GM12878 (cell line): ENCODE results near the gene PRSS57.

Experiments used
- BHLHE40 ChIP-seq, 2 experiments: fragments of 450-650 bp in 1 of 2; IDR thresholded peaks; 2 replicates each; pipeline ENCODE4 v1.6.1; 2011 to 2017; ENCODE audit warnings: low read depth in 2 of 2, borderline replicate concordance in 1 of 2, improper control_type of control experiment in 1 of 2, low read length in 1 of 2, mild to moderate bottlenecking in 1 of 2
- CTCF ChIP-seq, 3 experiments: IDR thresholded peaks in 2 of 3; conservative IDR thresholded peaks in 1 of 3; 2 replicates each; pipeline ENCODE4 v1.5.1; 2011; ENCODE audit warnings: low read depth in 3 of 3, low read length in 3 of 3, mild to moderate bottlenecking in 3 of 3, control low read depth in 2 of 3, moderate library complexity in 2 of 3, inconsistent platforms in 1 of 3, mixed read lengths in 1 of 3; ENCODE audit not compliant: control insufficient read depth in 2 of 3, insufficient read depth in 1 of 3; ENCODE audit errors: extremely low read depth in 1 of 3
- EP300 ChIP-seq, 2 experiments: fragments of 150-350 bp in 1 of 2; IDR thresholded peaks; 2 replicates each; pipeline ENCODE4 v1.6.1; 2011 to 2012; ENCODE audit warnings: low read depth in 2 of 2, low read length in 2 of 2, borderline replicate concordance in 1 of 2, improper control_type of control experiment in 1 of 2, inconsistent platforms in 1 of 2; ENCODE audit not compliant: control insufficient read depth in 1 of 2
- FOXM1 ChIP-seq: IDR thresholded peaks from 2 replicates; pipeline ENCODE4 v1.6.1; 2012; ENCODE audit warnings: low read depth, mild to moderate bottlenecking, inconsistent platforms, low read length, moderate library complexity
- MYC ChIP-seq: IDR thresholded peaks from 2 replicates; pipeline ENCODE4 v1.6.1; 2011; ENCODE audit warnings: mild to moderate bottlenecking, low read length, moderate library complexity, inconsistent platforms; ENCODE audit not compliant: insufficient read depth, insufficient replicate concordance, insufficient read length, severe bottlenecking
- NKRF ChIP-seq: fragments of 450-650 bp; conservative IDR thresholded peaks from 2 replicates; pipeline ENCODE4 v1.6.1; 2017; ENCODE audit warnings: mild to moderate bottlenecking, moderate library complexity
- POLR2AphosphoS5 ChIP-seq: IDR thresholded peaks from 2 replicates; pipeline ENCODE4 v1.6.1; 2011; ENCODE audit warnings: mild to moderate bottlenecking, low read length, inconsistent platforms
- RFX5 ChIP-seq: IDR thresholded peaks from 2 replicates; pipeline ENCODE4 v1.6.1; 2011; ENCODE audit warnings: low read depth, low read length, improper control_type of control experiment

- TF ChIP-seq POLR2AphosphoS5, result no peak
- TF ChIP-seq MYC, result no peak
- no peak for TF ChIP-seq EP300 (IDR thresholded peaks at IDR 0.05; ENCODE audit: borderline replicate concordance in 1 of 2, control insufficient read depth in 1 of 2, low read depth in 2 of 2, low read length in 2 of 2)
- no peak for TF ChIP-seq CTCF (IDR thresholded peaks at IDR 0.05 in 2 of 3, conservative IDR thresholded peaks at IDR 0.05 in 1 of 3; ENCODE audit: control insufficient read depth in 2 of 3, extremely low read depth in 1 of 3, insufficient read depth in 1 of 3, low read depth in 3 of 3, low read length in 3 of 3)
- no peak for TF ChIP-seq FOXM1
- TF ChIP-seq NKRF, result no peak
- no peak for TF ChIP-seq BHLHE40 (IDR thresholded peaks at IDR 0.05; ENCODE audit: borderline replicate concordance in 1 of 2, low read depth in 2 of 2, low read length in 1 of 2)
- TF ChIP-seq RFX5, result no peak
Measured at GRCh38 chr19:648305-648704, 46.9 kb downstream of the PRSS57 start.
